Measurements from ENCODE around the gene OR4S2. TPM values are rescaled to one million over a fixed set of nuclear protein-coding genes. Genes with fewer than 3 reads are reported as not detected.

Gene OR4S2
- total and polyA plus RNA-seq, 10 of the 15 experiments (the other 5 are each of a cell fraction or from before 2014, with no cell fraction given): not detected

GRCh38 chr11:55655096-55655495 is 7.0 kb downstream of the OR4S2 start:
- intact Hi-C loops (cut with micrococcal nuclease; ENCODE audit: unreplicated experiment): loop anchor here (5.0 kb wide), 1 partner anchor 52 kb away; no protein-coding TSS in a partner anchor

DNA sequence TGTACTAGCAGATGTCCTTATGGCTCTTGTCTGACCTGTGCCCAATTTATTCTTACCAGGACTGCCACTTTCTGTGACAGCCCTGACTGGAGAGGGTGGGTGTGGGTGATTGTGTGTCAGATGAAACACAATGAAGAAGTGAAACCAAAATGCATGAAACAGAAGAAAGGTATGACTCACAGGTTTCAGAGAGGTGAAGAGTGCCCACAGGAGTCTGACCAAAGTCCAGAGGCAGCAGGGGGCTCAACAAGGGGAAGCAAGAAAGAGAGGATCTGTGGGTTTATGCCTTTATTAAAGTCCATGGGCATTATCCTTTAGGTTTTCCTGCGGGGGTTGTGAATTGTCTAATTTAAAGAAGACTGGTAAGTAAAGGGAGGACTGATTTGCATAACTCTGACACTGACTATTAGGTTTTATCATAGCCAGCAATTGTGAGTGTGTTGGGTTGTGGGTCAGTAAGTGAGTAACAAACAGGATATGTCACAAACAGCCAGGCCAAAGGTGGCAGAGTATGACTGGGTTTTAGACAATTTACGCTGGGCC is 10.0 kb downstream of the OR4S2 start:
- no TSS peak for BruUV-seq (replicated peaks)
- Histone ChIP-seq H3K36me3 (ENCODE audit: control insufficient read depth in 2 of 2, insufficient read depth in 2 of 2, low read length in 1 of 2) (no peaks in the 10 kb centered on the region), H3K4me3 (no peak overlapping the region), H3K9ac (ENCODE audit: control insufficient read depth, insufficient read depth, low read length) (no peak overlapping the region), H2AFZ (ENCODE audit: control insufficient read depth, low read depth, low read length) (no peak overlapping the region), H3K27me3 (replicated peaks in 1 of 2; ENCODE audit: control insufficient read depth in 2 of 2, insufficient read depth in 2 of 2, low read length in 1 of 2) (no peaks in the 10 kb centered on the region), H3K27ac (ENCODE audit: control insufficient read depth, insufficient read depth) (no peak overlapping the region), H3K4me1 (ENCODE audit: control insufficient read depth, insufficient read depth, low read length) (no peaks in the 10 kb centered on the region), H3K79me2 (ENCODE audit: control insufficient read depth, insufficient read depth, low read length) (no peaks in the 10 kb centered on the region), H3K9me3 (replicated peaks; ENCODE audit: control insufficient read depth, insufficient read depth, low read length) (no peaks in the 10 kb centered on the region), H3K4me2 (ENCODE audit: control insufficient read depth, insufficient read depth) (no peak overlapping the region), H4K20me1 (ENCODE audit: control insufficient read depth, insufficient read depth) (no peaks in the 10 kb centered on the region)
- 0% methylated on average over 2 of the region's 2 CpGs for WGBS (ENCODE audit: insufficient coverage, insufficient replicate concordance, low lambda C conversion rate, missing lambda C conversion rate)
- ChIA-PET CTCF (no interaction called here), SMC1A (ENCODE audit: uncharacterized antibody, unreplicated experiment) (interaction anchor here (0.8 kb wide), 1 partner anchor 50 kb away, joined by 4 read pairs; no protein-coding TSS in a partner anchor), RAD21 (ENCODE audit: unreplicated experiment) (no interaction called here), POLR2A (no interaction called here)
- in situ Hi-C loops (cut with MboI): no loop called here
- ATAC-seq: peak; percentile 93
- DNase-seq (ENCODE audit: low read depth, low spot score): peak; percentile 59
- no peak for FAIRE-seq
- intact Hi-C loops (cut with micrococcal nuclease; ENCODE audit: unreplicated experiment): loop anchor here (5.0 kb wide), 1 partner anchor 49 kb away; no protein-coding TSS in a partner anchor
- TF ChIP-seq TCF3 (IDR thresholded peaks at IDR 0.05; ENCODE audit: borderline replicate concordance, insufficient read depth, low read depth, low read length) (no peak), NBN (IDR thresholded peaks at IDR 0.05) (peak; percentile 55; the same call in 1 of the 2 replicates), BACH1 (IDR thresholded peaks at IDR 0.05; ENCODE audit: borderline replicate concordance) (peak; percentile 88; the same call in 1 of the 2 replicates), JUND (IDR thresholded peaks at IDR 0.05; ENCODE audit: low read depth, low read length) (peak; percentile 80), KDM1A (IDR thresholded peaks at IDR 0.05; ENCODE audit: borderline replicate concordance) (no peak), MTA2 (IDR thresholded peaks at IDR 0.05; ENCODE audit: low read depth) (peak; percentile 95), ZNF384 (IDR thresholded peaks at IDR 0.05; ENCODE audit: borderline replicate concordance, low read depth, low read length) (no peak), ATF7 (IDR thresholded peaks at IDR 0.05; ENCODE audit: low read depth) (peak; percentile 81), ZNF592 (IDR thresholded peaks at IDR 0.05) (no peak), RELA (IDR thresholded peaks at IDR 0.05; ENCODE audit: borderline replicate concordance, partially characterized antibody) (no peak), CREB1 (IDR thresholded peaks at IDR 0.05; ENCODE audit: low read depth) (no peak), RFX5 (IDR thresholded peaks at IDR 0.05; ENCODE audit: low read depth, low read length) (no peak), CHD1 (IDR thresholded peaks at IDR 0.05; ENCODE audit: low read depth, low read length) (no peak), PAX8 (IDR thresholded peaks at IDR 0.05) (no peak), CREM (IDR thresholded peaks at IDR 0.05; ENCODE audit: low read depth) (0 out of 2 replicates have a peak, but pooled peaks have one; percentile 10)

More at GRCh38 chr11:55655096-55655495, 7.0 kb downstream of the OR4S2 start:
- FAIRE-seq (no peak), DNase-seq (ENCODE audit: low read depth, low spot score) (no peak), ATAC-seq (no peak)
- H3K4me3 ChIP-seq: no peak overlapping the region
- ChIA-PET POLR2A (no interaction called here), SMC1A (ENCODE audit: uncharacterized antibody, unreplicated experiment) (no interaction called here), RAD21 (ENCODE audit: unreplicated experiment) (no interaction called here), CTCF (no interaction called here)
- H3K4me2 ChIP-seq (ENCODE audit: control insufficient read depth, insufficient read depth): no peak overlapping the region
- no peaks in the 10 kb centered on the region for H3K9me3 ChIP-seq (replicated peaks; ENCODE audit: control insufficient read depth, insufficient read depth, low read length)
- H4K20me1 ChIP-seq (ENCODE audit: control insufficient read depth, insufficient read depth): no peaks in the 10 kb centered on the region
- TF ChIP-seq ASH2L (IDR thresholded peaks at IDR 0.05; ENCODE audit: borderline replicate concordance, low read depth) (no peak), NFXL1 (IDR thresholded peaks at IDR 0.05; ENCODE audit: borderline replicate concordance) (no peak)
- no peaks in the 10 kb centered on the region for H3K27me3 ChIP-seq (replicated peaks in 1 of 2; ENCODE audit: control insufficient read depth in 2 of 2, insufficient read depth in 2 of 2, low read length in 1 of 2)
- in situ Hi-C loops (cut with MboI): no loop called here
- H3K9ac ChIP-seq (ENCODE audit: control insufficient read depth, insufficient read depth, low read length): no peak overlapping the region
- no peak overlapping the region for H2AFZ ChIP-seq (ENCODE audit: control insufficient read depth, low read depth, low read length)
- no peaks in the 10 kb centered on the region for H3K4me1 ChIP-seq (ENCODE audit: control insufficient read depth, insufficient read depth, low read length)
- no peaks in the 10 kb centered on the region for H3K36me3 ChIP-seq (ENCODE audit: control insufficient read depth in 2 of 2, insufficient read depth in 2 of 2, low read length in 1 of 2)
- no peak overlapping the region for H3K27ac ChIP-seq (ENCODE audit: control insufficient read depth, insufficient read depth)
- no peaks in the 10 kb centered on the region for H3K79me2 ChIP-seq (ENCODE audit: control insufficient read depth, insufficient read depth, low read length)
- no TSS peak for BruUV-seq (replicated peaks)

Measured in GM12878 (cell line).